ENCODE data around the gene ALG11. TPM values are rescaled to one million over a fixed set of nuclear protein-coding genes. Genes with fewer than 3 reads are reported as not detected.

Gene ALG11
- polyA plus RNA-seq, 1 donor from 2014 or later = 29.2 TPM

GRCh38 chr13:51976890-51977289 lies 35.3 kb upstream of the ALG11 start:
- Histone ChIP-seq H3K27me3 (ENCODE audit: insufficient read depth, low read depth, low read length) (no peaks in the 10 kb centered on the region), H3K36me3 (ENCODE audit: insufficient read depth, low read length) (no peaks in the 10 kb centered on the region), H2AFZ (ENCODE audit: low read depth, low read length) (no peak overlapping the region), H3K9me3 (ENCODE audit: low read length) (peaks cover 5% of the 10 kb centered on the region), H3K4me2 (ENCODE audit: low read length) (no peak overlapping the region), H3F3A (ENCODE audit: insufficient read depth, low read length, poor library complexity, severe bottlenecking) (no peaks in the 10 kb centered on the region), H4K20me1 (ENCODE audit: insufficient read depth) (no peaks in the 10 kb centered on the region), H3K27ac (ENCODE audit: low read length) (no peak overlapping the region), H3K9ac (ENCODE audit: low read length) (no peak overlapping the region), H3K9me2 (ENCODE audit: insufficient read depth, low read length) (no peaks in the 10 kb centered on the region), H3K79me2 (replicated peaks; ENCODE audit: insufficient read depth, low read length) (no peaks in the 10 kb centered on the region), H3K4me3 (ENCODE audit: low read length) (no peak overlapping the region)
- TF ChIP-seq POLR2AphosphoS5 (IDR thresholded peaks at IDR 0.05) (no peak), TAF1 (IDR thresholded peaks at IDR 0.05; ENCODE audit: low read depth) (no peak), REST (IDR thresholded peaks at IDR 0.05; ENCODE audit: borderline replicate concordance) (no peak), EZH2 (IDR thresholded peaks at IDR 0.05; ENCODE audit: borderline replicate concordance, insufficient read depth, low read length, poor library complexity, severe bottlenecking) (no peak), RAD21 (conservative IDR thresholded peaks at IDR 0.05) (no peak), SMC3 (conservative IDR thresholded peaks at IDR 0.05; ENCODE audit: poor library complexity) (no peak), EP300 (conservative IDR thresholded peaks at IDR 0.05; ENCODE audit: poor library complexity, severe bottlenecking) (no peak), CTCF (IDR thresholded peaks at IDR 0.05; ENCODE audit: poor library complexity, severe bottlenecking) (no peak), MXI1 (conservative IDR thresholded peaks at IDR 0.05; ENCODE audit: poor library complexity, severe bottlenecking) (no peak)

GRCh38 chr13:51977625-51978024 lies 34.6 kb upstream of the ALG11 start:
- no peaks in the 10 kb centered on the region for H3K36me3 ChIP-seq (ENCODE audit: insufficient read depth, low read length)
- no peaks in the 10 kb centered on the region for H3K79me2 ChIP-seq (replicated peaks; ENCODE audit: insufficient read depth, low read length)
- H3K9me2 ChIP-seq (ENCODE audit: insufficient read depth, low read length) = no peaks in the 10 kb centered on the region
- H3K9ac ChIP-seq (ENCODE audit: low read length) = no peak overlapping the region
- no peaks in the 10 kb centered on the region for H4K20me1 ChIP-seq (ENCODE audit: insufficient read depth)
- no peaks in the 10 kb centered on the region for H3K27me3 ChIP-seq (ENCODE audit: insufficient read depth, low read depth, low read length)
- H3F3A ChIP-seq (ENCODE audit: insufficient read depth, low read length, poor library complexity, severe bottlenecking) = no peaks in the 10 kb centered on the region
- H3K9me3 ChIP-seq (ENCODE audit: low read length) = peaks cover 5% of the 10 kb centered on the region
- no peak for TF ChIP-seq EP300 (conservative IDR thresholded peaks at IDR 0.05; ENCODE audit: poor library complexity, severe bottlenecking)
- no peak for TF ChIP-seq TAF1 (IDR thresholded peaks at IDR 0.05; ENCODE audit: low read depth)
- TF ChIP-seq REST (IDR thresholded peaks at IDR 0.05; ENCODE audit: borderline replicate concordance) = no peak
- TF ChIP-seq SMC3 (conservative IDR thresholded peaks at IDR 0.05; ENCODE audit: poor library complexity) = no peak
- TF ChIP-seq RAD21 (conservative IDR thresholded peaks at IDR 0.05) = no peak
- no peak for TF ChIP-seq CTCF (IDR thresholded peaks at IDR 0.05; ENCODE audit: poor library complexity, severe bottlenecking)
- TF ChIP-seq MXI1 (conservative IDR thresholded peaks at IDR 0.05; ENCODE audit: poor library complexity, severe bottlenecking) = no peak
- no peak for TF ChIP-seq POLR2AphosphoS5 (IDR thresholded peaks at IDR 0.05)
- TF ChIP-seq EZH2 (IDR thresholded peaks at IDR 0.05; ENCODE audit: borderline replicate concordance, insufficient read depth, low read length, poor library complexity, severe bottlenecking) = no peak
- no peak overlapping the region for H3K4me2 ChIP-seq (ENCODE audit: low read length)
- no peak overlapping the region for H3K27ac ChIP-seq (ENCODE audit: low read length)
- no peak overlapping the region for H2AFZ ChIP-seq (ENCODE audit: low read depth, low read length)
- no peak overlapping the region for H3K4me3 ChIP-seq (ENCODE audit: low read length)
